Measurements from ENCODE around the gene WNT7B.

Gene WNT7B

GRCh38 chr22:45884201-45885062 is 92.5 kb downstream of the WNT7B start:
- no peak for DNase-seq

GRCh38 chr22:45883811-45884170 is 93.2 kb downstream of the WNT7B start:
- no peak for DNase-seq

- no peak for DNase-seq
Measured at GRCh38 chr22:45882881-45883810, 93.8 kb downstream of the WNT7B start.

GRCh38 chr22:45881524-45881875 is 95.5 kb downstream of the WNT7B start:
- DNase-seq = no peak

- no peak for DNase-seq
Measured at GRCh38 chr22:45880716-45881523, 96.0 kb downstream of the WNT7B start.

GRCh38 chr22:45880091-45880715 is 96.8 kb downstream of the WNT7B start:
- no peak for DNase-seq

GRCh38 chr22:45879552-45879949 is 97.4 kb downstream of the WNT7B start:
- DNase-seq = no peak

GRCh38 chr22:45878901-45879551 is 97.9 kb downstream of the WNT7B start:
- DNase-seq = no peak

GRCh38 chr22:45878051-45878781 is 98.7 kb downstream of the WNT7B start:
- DNase-seq = peak; percentile 87

- DNase-seq = no peak
Measured at GRCh38 chr22:45877651-45878050, 99.3 kb downstream of the WNT7B start.

GRCh38 chr22:45877036-45877380 is 100.0 kb downstream of the WNT7B start:
- no peak for DNase-seq

GRCh38 chr22:45876136-45877035 is 100.6 kb downstream of the WNT7B start:
- no peak for DNase-seq

GRCh38 chr22:45872659-45873263 is 104.2 kb downstream of the WNT7B start:
- DNase-seq = no peak

- no peak for DNase-seq
Measured at GRCh38 chr22:45871721-45872120, 105.2 kb downstream of the WNT7B start.

All from NCI-H1694 treated with DMSO at 0.1 percent for 48 hours (cell line).